H1 (cell line): ENCODE measurements around the gene FARS2. TPM values are rescaled to one million over a fixed set of nuclear protein-coding genes. Genes with fewer than 3 reads are reported as not detected.

Experiments used
- CTCF ChIA-PET: fragments of 300-600 bp; sonication (Branson Sonifier 250); formaldehyde crosslinking; loops from one replicate; lab custom pipeline; 2021; ENCODE audit not compliant: partially characterized antibody; lab: Charles Lee
- POLR2A ChIA-PET: fragments of 300-600 bp; sonication (Branson Sonifier 250); formaldehyde crosslinking; loops from one replicate; lab custom pipeline; 2021; ENCODE audit warnings: inconsistent platforms; ENCODE audit not compliant: partially characterized antibody; lab: Charles Lee
- DNase-seq, 2 experiments: peaks; one replicate each; pipeline versions ENCODE4 v3.0.0 to v3.0.0-alpha.2; 2010 to 2022; ENCODE audit warnings: low spot score in 2 of 2, low read depth in 1 of 2, mixed read lengths in 1 of 2
- FAIRE-seq: peaks from 2 replicates; lab custom pipeline; 2011; peaks lifted over from hg19 to GRCh38; lab: Jason Lieb, UNC
- H2AFZ ChIP-seq: 2 replicates; pipeline ENCODE4 v1.8.1; 2012; ENCODE audit warnings: low read length, inconsistent platforms
- H2AK5ac ChIP-seq: 2 replicates; pipeline ENCODE4 v1.6.1; 2013; ENCODE audit warnings: low read depth, low read length
- H2BK120ac ChIP-seq: replicated peaks from 2 replicates; pipeline ENCODE3; 2013; ENCODE audit warnings: low read depth, low read length, inconsistent platforms
- H2BK12ac ChIP-seq: 2 replicates; pipeline ENCODE4 v1.6.1; 2013; ENCODE audit warnings: low read depth, low read length
- H2BK15ac ChIP-seq: 2 replicates; pipeline ENCODE4 v1.6.1; 2013; ENCODE audit warnings: low read length
- H2BK20ac ChIP-seq: 2 replicates; pipeline ENCODE4 v1.6.1; 2013; ENCODE audit warnings: low read length
- H2BK5ac ChIP-seq: 2 replicates; pipeline ENCODE4 v1.6.1; 2013; ENCODE audit warnings: low read depth, low read length
- H3K14ac ChIP-seq: 2 replicates; pipeline ENCODE4 v1.6.1; 2013; ENCODE audit warnings: inconsistent platforms; ENCODE audit not compliant: insufficient read length
- H3K18ac ChIP-seq: 2 replicates; pipeline ENCODE4 v1.6.1; 2013; ENCODE audit warnings: low read length; ENCODE audit errors: extremely low read depth
- H3K23ac ChIP-seq: 2 replicates; pipeline ENCODE4 v1.6.1; 2013; ENCODE audit warnings: inconsistent platforms; ENCODE audit not compliant: insufficient read length
- H3K23me2 ChIP-seq: 2 replicates; pipeline ENCODE4 v1.6.1; 2013; ENCODE audit warnings: low read depth, low read length
- H3K27ac ChIP-seq: 2 replicates; pipeline ENCODE4 v1.6.1; 2011; ENCODE audit warnings: low read depth, low read length, inconsistent platforms
- H3K27me3 ChIP-seq, 4 experiments: replicated peaks in 1 of 4; 1 replicate in 1 of 4; 2 replicates in 3 of 4; pipeline versions ENCODE4 v1.6.1 to v1.8.1; 2011 to 2013; ENCODE audit warnings: low read length in 3 of 4, mild to moderate bottlenecking in 3 of 4, inconsistent platforms in 2 of 4, mixed read lengths in 2 of 4, moderate library complexity in 1 of 4; ENCODE audit not compliant: control insufficient read depth in 3 of 4, insufficient read depth in 3 of 4; ENCODE audit errors: extremely low read depth in 1 of 4
- H3K36me3 ChIP-seq, 4 experiments: 2 replicates each; pipeline versions ENCODE4 v1.6.1 to v1.8.1; 2011 to 2013; ENCODE audit warnings: mild to moderate bottlenecking in 4 of 4, low read length in 3 of 4, moderate library complexity in 2 of 4, control low read depth in 1 of 4, inconsistent platforms in 1 of 4; ENCODE audit not compliant: insufficient read depth in 4 of 4, control insufficient read depth in 2 of 4
- H3K4ac ChIP-seq: replicated peaks from 2 replicates; pipeline ENCODE3; 2013; ENCODE audit warnings: low read length, low read depth, mixed read lengths, inconsistent platforms; ENCODE audit not compliant: insufficient read length
- H3K4me1 ChIP-seq, 4 experiments: replicated peaks in 1 of 4; 1 replicate in 1 of 4; 2 replicates in 3 of 4; pipeline versions ENCODE4 v1.6.1 to v1.8.1; 2011 to 2013; ENCODE audit warnings: low read length in 3 of 4, inconsistent platforms in 2 of 4, mixed read lengths in 1 of 4; ENCODE audit not compliant: insufficient read depth in 4 of 4, control insufficient read depth in 3 of 4
- H3K4me2 ChIP-seq, 2 experiments: 2 replicates each; pipeline versions ENCODE4 v1.6.1 to v1.8.1; 2011 to 2013; ENCODE audit warnings: low read depth in 2 of 2, low read length in 2 of 2, control low read depth in 1 of 2, inconsistent platforms in 1 of 2, mild to moderate bottlenecking in 1 of 2; ENCODE audit not compliant: insufficient read depth in 1 of 2
- H3K4me3 ChIP-seq, 4 experiments: fragments of 200-600, 300-600 bp in 1 of 4; sonication (generic), shearing (Covaris generic), sonication (Bioruptor Twin) in 1 of 4; 2 replicates each; pipeline versions ENCODE4 v1.5.1 to v1.8.1; 2011 to 2016; ENCODE audit warnings: low read length in 4 of 4, low read depth in 3 of 4, control low read depth in 2 of 4, inconsistent platforms in 2 of 4, mild to moderate bottlenecking in 2 of 4, mixed read lengths in 1 of 4, moderate library complexity in 1 of 4; ENCODE audit not compliant: insufficient read depth in 2 of 4; ENCODE audit errors: extremely low read depth in 1 of 4
- H3K56ac ChIP-seq: replicated peaks from 2 replicates; pipeline ENCODE3; 2013; ENCODE audit warnings: low read depth, mild to moderate bottlenecking, mixed read lengths, low read length, inconsistent platforms; ENCODE audit not compliant: insufficient read length
- H3K79me1 ChIP-seq: 2 replicates; pipeline ENCODE4 v1.6.1; 2013; ENCODE audit warnings: low read depth, low read length, control low read depth
- H3K79me2 ChIP-seq, 2 experiments: 2 replicates each; pipeline versions ENCODE4 v1.6.1 to v1.8.1; 2012 to 2013; ENCODE audit warnings: low read length in 2 of 2, mild to moderate bottlenecking in 2 of 2, inconsistent platforms in 1 of 2; ENCODE audit not compliant: insufficient read depth in 2 of 2, control insufficient read depth in 1 of 2
- H3K9ac ChIP-seq, 4 experiments: replicated peaks in 1 of 4; 1 replicate in 1 of 4; 2 replicates in 3 of 4; pipeline versions ENCODE4 v1.6.1 to v1.8.1; 2011 to 2013; ENCODE audit warnings: low read depth in 3 of 4, low read length in 3 of 4, control low read depth in 2 of 4, mild to moderate bottlenecking in 2 of 4, moderate library complexity in 2 of 4, inconsistent platforms in 1 of 4; ENCODE audit errors: extremely low read depth in 1 of 4
- H3K9me3 ChIP-seq, 2 experiments: 2 replicates each; pipeline versions ENCODE4 v1.6.1 to v1.8.1; 2012 to 2013; ENCODE audit warnings: mild to moderate bottlenecking in 2 of 2, moderate library complexity in 2 of 2, control low read depth in 1 of 2, inconsistent platforms in 1 of 2, low read depth in 1 of 2, low read length in 1 of 2, mixed read lengths in 1 of 2; ENCODE audit not compliant: insufficient read depth in 2 of 2
- H4K20me1 ChIP-seq, 2 experiments: replicated peaks in 1 of 2; 2 replicates each; pipeline versions ENCODE3 to v1.8.1; 2011 to 2013; ENCODE audit warnings: inconsistent platforms in 2 of 2, low read length in 2 of 2, mild to moderate bottlenecking in 1 of 2; ENCODE audit not compliant: insufficient read depth in 2 of 2, control insufficient read depth in 1 of 2
- H4K5ac ChIP-seq: 2 replicates; pipeline ENCODE4 v1.6.1; 2013; ENCODE audit warnings: low read length, low read depth, mixed read lengths, inconsistent platforms; ENCODE audit not compliant: insufficient read length
- H4K8ac ChIP-seq: 2 replicates; pipeline ENCODE4 v1.8.0; 2013; ENCODE audit warnings: mild to moderate bottlenecking, moderate library complexity, low read length, inconsistent platforms; ENCODE audit not compliant: insufficient read depth; ENCODE audit errors: extremely low read depth
- H4K91ac ChIP-seq: replicated peaks from 2 replicates; pipeline ENCODE3; 2013; ENCODE audit warnings: low read length, mixed read lengths, inconsistent platforms; ENCODE audit not compliant: insufficient read length
- KDM4A ChIP-seq: IDR thresholded peaks from one replicate; pipeline ENCODE4 v1.7.1; 2012; ENCODE audit warnings: low read depth, mild to moderate bottlenecking, moderate library complexity, low read length, inconsistent platforms; ENCODE audit not compliant: severe bottlenecking
- NANOG ChIP-seq: IDR thresholded peaks from 2 replicates; pipeline ENCODE4 v1.6.1; 2011; ENCODE audit warnings: low read length, low read depth, mild to moderate bottlenecking, inconsistent platforms; ENCODE audit not compliant: insufficient read depth, poor library complexity, severe bottlenecking
- ZNF274 ChIP-seq: IDR thresholded peaks from 2 replicates; pipeline ENCODE4 v1.7.0; 2012; ENCODE audit warnings: low read length, borderline replicate concordance; ENCODE audit errors: extremely low read depth
- WGBS, 2 experiments: shearing (Covaris generic) in 1 of 2; methylation state at CpG; one replicate each; pipeline versions ENCODE4 v1.1.6 to v1.1.7; 2013 to 2015; ENCODE audit warnings: low lambda C conversion rate in 2 of 2, mixed read lengths in 2 of 2, inconsistent platforms in 1 of 2, low coverage in 1 of 2, missing lambda C conversion rate in 1 of 2; ENCODE audit not compliant: insufficient replicate concordance in 2 of 2, insufficient coverage in 1 of 2, insufficient read length in 1 of 2; ENCODE audit errors: extremely low coverage in 1 of 2, missing lambda C conversion rate in 1 of 2; 5-methylcytosine and 5-hydroxymethylcytosine counted together
- polyA plus RNA-seq, 7 experiments: library from polyadenylated mRNA; depleted of rRNA in 3 of 7; stranded (reverse) in 5 of 7; unstranded in 2 of 7; fragments of >200 nt in 5 of 7; fragments of 200-250 nt in 2 of 7; gene quantifications; 1 replicate in 5 of 7; 2 replicates in 1 of 7; 4 replicates in 1 of 7; pipeline versions ENCODE4 v1.2.1 to v1.2.3, GENCODE V29; 2011 to 2013; ENCODE audit warnings: missing spikeins in 2 of 7, mixed read lengths in 2 of 7
- total RNA-seq: library from RNA; stranded (reverse); fragmentation: NEBNext Ultra II Directional; extraction: Animal tissue kit (Norgen Biotek cat#: 25700); gene quantifications from 2 replicates; pipeline ENCODE4 v1.2.1, GENCODE V29; 2021
- TF ChIP-seq, protein P1 (sequence below): IDR thresholded peaks from 2 replicates; pipeline ENCODE4 v1.6.1; 2012; ENCODE audit warnings: inconsistent platforms

The FARS2 gene
- total and polyA plus RNA-seq, 2 of the 8 experiments (the other 6 are each of a cell fraction or from before 2014, with no cell fraction given), result 11.7 to 14.4 TPM

DNA sequence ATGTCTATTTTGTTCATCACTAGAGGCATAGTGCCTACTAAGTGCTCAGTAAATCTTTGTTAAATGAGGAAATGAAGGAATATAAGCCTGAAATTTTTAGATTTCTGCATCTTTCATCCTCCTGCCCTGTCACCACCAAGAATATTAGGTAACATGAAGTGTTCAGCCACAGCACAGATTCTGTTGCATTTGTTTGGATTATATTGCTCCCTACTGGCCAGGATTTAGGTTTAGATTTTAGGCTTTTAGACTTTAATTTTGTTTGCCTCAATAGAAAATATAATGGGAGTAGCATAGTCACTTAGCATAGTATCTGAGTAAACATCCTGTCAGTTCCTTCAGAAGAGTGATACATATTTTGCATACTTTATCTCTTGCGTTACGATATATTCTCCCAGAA lies 14.2 kb downstream of the FARS2 start:
- H3K4me3 ChIP-seq, result no peak overlapping the region
- no peaks in the 10 kb centered on the region for H3K27me3 ChIP-seq
- no peak overlapping the region for H4K5ac ChIP-seq
- H3K79me2 ChIP-seq, result peaks cover 0 to 4% of the 10 kb centered on the region in 2 experiments; a peak in 1 of 4 replicates
- H2AK5ac ChIP-seq, result no peak overlapping the region
- H3K56ac ChIP-seq, result no peak overlapping the region
- 84% methylated on average over 2 of the region's 2 CpGs; no CpG with 5 or more reads in 1 of the 2 experiments for WGBS, 2 experiments
- no peak overlapping the region for H2BK20ac ChIP-seq
- ChIA-PET POLR2A (interaction anchor here (0.9 to 1.5 kb wide), 3 partner anchors 8 to 16 kb away, joined by 3 to 5 read pairs (median 4); partner anchors contain the start of genes FARS2 and LYRM4), CTCF (interaction anchor here (1.0 to 2.1 kb wide), 4 partner anchors 9 to 61 kb away, joined by 3 to 8 read pairs (median 6); no protein-coding TSS in a partner anchor)
- H3K79me1 ChIP-seq, result peaks cover 2% of the 10 kb centered on the region; the same call in 1 of the 2 replicates
- no peak for DNase-seq
- H3K23me2 ChIP-seq, result no peaks in the 10 kb centered on the region
- H4K91ac ChIP-seq, result no peak overlapping the region
- no peak overlapping the region for H2AFZ ChIP-seq
- no peak overlapping the region for H2BK120ac ChIP-seq
- H3K4ac ChIP-seq, result no peak overlapping the region
- H3K36me3 ChIP-seq, result no peaks in the 10 kb centered on the region
- peaks cover 0 to 3% of the 10 kb centered on the region in 2 experiments for H4K20me1 ChIP-seq
- H3K23ac ChIP-seq, result no peak overlapping the region
- no peak overlapping the region for H2BK5ac ChIP-seq
- no peak overlapping the region for H4K8ac ChIP-seq
- peaks cover 0 to 9% (median 0%) of the 10 kb centered on the region in 4 experiments; a peak in 1 of 7 replicates for H3K4me1 ChIP-seq
- H3K27ac ChIP-seq, result no peak overlapping the region
- H2BK15ac ChIP-seq, result no peak overlapping the region
- H3K9ac ChIP-seq, result no peak overlapping the region
- H3K9me3 ChIP-seq, result no peaks in the 10 kb centered on the region
- no peak overlapping the region for H3K4me2 ChIP-seq
- H2BK12ac ChIP-seq, result no peak overlapping the region
- TF ChIP-seq, protein P1, sequence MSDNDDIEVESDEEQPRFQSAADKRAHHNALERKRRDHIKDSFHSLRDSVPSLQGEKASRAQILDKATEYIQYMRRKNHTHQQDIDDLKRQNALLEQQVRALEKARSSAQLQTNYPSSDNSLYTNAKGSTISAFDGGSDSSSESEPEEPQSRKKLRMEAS, result no peak
- TF ChIP-seq ZNF274 (no peak), NANOG (no peak), KDM4A (no peak)
- no peak for FAIRE-seq
- H3K18ac ChIP-seq, result no peak overlapping the region
- H3K14ac ChIP-seq, result no peak overlapping the region
